Keratinocyte (primary cell): ENCODE measurements around the gene RHOT1. TPM values are rescaled to one million over a fixed set of nuclear protein-coding genes. Genes with fewer than 3 reads are reported as not detected.

Source experiments
- DNase-seq: peaks from one replicate; pipeline ENCODE4 v3.0.0-alpha.2; 2011; ENCODE audit warnings: low read depth, missing footprints, low spot score
- FAIRE-seq: peaks from 2 replicates; lab custom pipeline; 2011; peaks lifted over from hg19 to GRCh38; lab: Jason Lieb, UNC
- H2AFZ ChIP-seq: 2 replicates; pipeline ENCODE4 v1.6.0; 2012; ENCODE audit warnings: low read length, control low read depth, inconsistent platforms; ENCODE audit not compliant: control insufficient read depth
- H3K27ac ChIP-seq: 2 replicates; pipeline ENCODE4 v1.5.1; 2011; ENCODE audit warnings: low read length; ENCODE audit not compliant: control insufficient read depth, insufficient read depth
- H3K27me3 ChIP-seq: 3 replicates; pipeline ENCODE4 v1.6.0; 2011; ENCODE audit warnings: low read length; ENCODE audit not compliant: control insufficient read depth, insufficient read depth; ENCODE audit errors: extremely low read depth
- H3K36me3 ChIP-seq, 2 experiments: 2 replicates in 1 of 2; 3 replicates in 1 of 2; pipeline ENCODE4 v1.5.1; 2011; ENCODE audit warnings: low read length in 2 of 2, mild to moderate bottlenecking in 1 of 2; ENCODE audit not compliant: control insufficient read depth in 2 of 2, insufficient read depth in 2 of 2; ENCODE audit errors: extremely low read depth in 1 of 2
- H3K4me1 ChIP-seq: 3 replicates; pipeline ENCODE4 v1.5.1; 2011; ENCODE audit warnings: low read length; ENCODE audit not compliant: control insufficient read depth, insufficient read depth; ENCODE audit errors: extremely low read depth
- H3K4me2 ChIP-seq: 3 replicates; pipeline ENCODE4 v1.6.0; 2011; ENCODE audit warnings: low read depth, low read length; ENCODE audit not compliant: control insufficient read depth, insufficient read depth; ENCODE audit errors: extremely low read depth
- H3K4me3 ChIP-seq, 3 experiments: fragments of 200-600 bp in 1 of 3; sonication (generic) in 1 of 3; 2 replicates in 2 of 3; 3 replicates in 1 of 3; pipeline ENCODE4 v1.5.1; 2011 to 2016; ENCODE audit warnings: low read length in 3 of 3, mild to moderate bottlenecking in 3 of 3, control low read depth in 2 of 3, inconsistent platforms in 1 of 3, low read depth in 1 of 3, mixed read lengths in 1 of 3, mixed run types in 1 of 3, moderate library complexity in 1 of 3; ENCODE audit not compliant: control insufficient read depth in 2 of 3, insufficient read depth in 2 of 3; ENCODE audit errors: extremely low read depth in 1 of 3
- H3K79me2 ChIP-seq: 2 replicates; pipeline ENCODE4 v1.6.0; 2012; ENCODE audit warnings: low read length; ENCODE audit not compliant: control insufficient read depth, insufficient read depth
- H3K9ac ChIP-seq: 3 replicates; pipeline ENCODE4 v1.6.0; 2011; ENCODE audit warnings: low read length; ENCODE audit not compliant: control insufficient read depth, insufficient read depth; ENCODE audit errors: extremely low read depth
- H3K9me1 ChIP-seq: 3 replicates; pipeline ENCODE4 v1.6.0; 2011; ENCODE audit warnings: low read length; ENCODE audit not compliant: control insufficient read depth, insufficient read depth; ENCODE audit errors: extremely low read depth
- H3K9me3 ChIP-seq: 2 replicates; pipeline ENCODE4 v1.5.1; 2012; ENCODE audit warnings: low read depth, low read length; ENCODE audit not compliant: control insufficient read depth
- H4K20me1 ChIP-seq: 3 replicates; pipeline ENCODE4 v1.6.0; 2011; ENCODE audit warnings: low read length; ENCODE audit not compliant: control insufficient read depth, insufficient read depth; ENCODE audit errors: extremely low read depth
- EZH2 ChIP-seq: IDR thresholded peaks from one replicate; pipeline ENCODE4 v1.6.1; 2012; ENCODE audit warnings: inconsistent platforms, mild to moderate bottlenecking, low read length, moderate library complexity
- dilution Hi-C: fragments of 300-500 bp; cut with MboI; formaldehyde crosslinking; loops from one replicate; pipeline ENCODE4 v1.7.0; 2020; ENCODE audit warnings: low sequenced_read_pairs; ENCODE audit not compliant: extremely low pct_ligation_motif_present
- polyA plus RNA-seq, 5 experiments: library from polyadenylated mRNA; depleted of rRNA in 3 of 5; stranded (reverse) in 3 of 5; stranded (forward) in 1 of 5; unstranded in 1 of 5; fragments of >200 nt; gene quantifications; 1 replicate in 1 of 5; 2 replicates in 3 of 5; 3 replicates in 1 of 5; pipeline versions ENCODE4 v1.2.1 to v1.2.3, GENCODE V29; 2011 to 2012; ENCODE audit warnings: missing spikeins in 2 of 5, low read depth in 1 of 5, low replicate concordance in 1 of 5
- TF ChIP-seq, protein P1 (sequence below), 3 experiments: IDR thresholded peaks in 1 of 3; conservative IDR thresholded peaks in 1 of 3; optimal IDR thresholded peaks in 1 of 3; 2 replicates in 2 of 3; 3 replicates in 1 of 3; pipeline versions ENCODE3 to v1.5.1; 2011; ENCODE audit warnings: low read length in 3 of 3, mild to moderate bottlenecking in 3 of 3, moderate library complexity in 2 of 3, control low read depth in 1 of 3, inconsistent platforms in 1 of 3; ENCODE audit not compliant: insufficient read depth in 2 of 3; ENCODE audit errors: extremely low read depth in 1 of 3

RHOT1 gene
- polyA plus RNA-seq, 1 donor (not counting 4 experiments of a cell fraction or from before 2014, with no cell fraction given) = 50.4 TPM

DNA sequence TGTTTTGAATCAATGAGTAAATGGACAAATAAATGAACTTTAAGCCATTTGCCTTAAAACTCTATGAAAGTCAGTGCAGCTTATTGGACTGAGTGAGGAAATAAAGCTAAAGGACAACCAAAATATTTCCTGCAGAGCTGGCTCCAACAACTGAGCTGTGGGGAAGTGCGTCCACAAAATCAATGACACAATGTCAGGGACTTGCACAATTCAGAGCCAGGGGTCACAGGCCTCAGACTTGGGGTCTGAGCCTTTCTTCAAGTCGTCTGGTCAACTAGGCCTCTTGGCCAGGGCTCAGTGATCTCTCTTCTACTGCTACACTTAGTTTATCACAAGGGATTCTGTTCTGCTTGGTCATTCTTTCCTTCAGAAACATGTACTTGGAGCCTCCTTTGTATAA is 97.2 kb downstream of the RHOT1 start:
- H3K4me1 ChIP-seq = no peaks in the 10 kb centered on the region
- H3K9me1 ChIP-seq = no peaks in the 10 kb centered on the region
- H3K4me2 ChIP-seq = no peak overlapping the region
- H3K4me3 ChIP-seq = no peak overlapping the region
- no peak overlapping the region for H3K9ac ChIP-seq
- no peak for TF ChIP-seq EZH2
- TF ChIP-seq, protein P1, sequence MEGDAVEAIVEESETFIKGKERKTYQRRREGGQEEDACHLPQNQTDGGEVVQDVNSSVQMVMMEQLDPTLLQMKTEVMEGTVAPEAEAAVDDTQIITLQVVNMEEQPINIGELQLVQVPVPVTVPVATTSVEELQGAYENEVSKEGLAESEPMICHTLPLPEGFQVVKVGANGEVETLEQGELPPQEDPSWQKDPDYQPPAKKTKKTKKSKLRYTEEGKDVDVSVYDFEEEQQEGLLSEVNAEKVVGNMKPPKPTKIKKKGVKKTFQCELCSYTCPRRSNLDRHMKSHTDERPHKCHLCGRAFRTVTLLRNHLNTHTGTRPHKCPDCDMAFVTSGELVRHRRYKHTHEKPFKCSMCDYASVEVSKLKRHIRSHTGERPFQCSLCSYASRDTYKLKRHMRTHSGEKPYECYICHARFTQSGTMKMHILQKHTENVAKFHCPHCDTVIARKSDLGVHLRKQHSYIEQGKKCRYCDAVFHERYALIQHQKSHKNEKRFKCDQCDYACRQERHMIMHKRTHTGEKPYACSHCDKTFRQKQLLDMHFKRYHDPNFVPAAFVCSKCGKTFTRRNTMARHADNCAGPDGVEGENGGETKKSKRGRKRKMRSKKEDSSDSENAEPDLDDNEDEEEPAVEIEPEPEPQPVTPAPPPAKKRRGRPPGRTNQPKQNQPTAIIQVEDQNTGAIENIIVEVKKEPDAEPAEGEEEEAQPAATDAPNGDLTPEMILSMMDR (optimal IDR thresholded peaks at IDR 0.05 in 1 of 3, IDR thresholded peaks at IDR 0.05 in 1 of 3, conservative IDR thresholded peaks at IDR 0.05 in 1 of 3; ENCODE audit: extremely low read depth in 1 of 3, insufficient read depth in 2 of 3, low read length in 3 of 3) = no peak
- FAIRE-seq (no peak), DNase-seq (no peak)
- H3K27ac ChIP-seq = no peak overlapping the region
- no peaks in the 10 kb centered on the region for H4K20me1 ChIP-seq
- H3K36me3 ChIP-seq = no peaks in the 10 kb centered on the region
- H3K27me3 ChIP-seq = no peaks in the 10 kb centered on the region
- dilution Hi-C loops = no loop called here
- no peaks in the 10 kb centered on the region for H3K9me3 ChIP-seq
- no peak overlapping the region for H2AFZ ChIP-seq
- no peaks in the 10 kb centered on the region for H3K79me2 ChIP-seq

- no peak overlapping the region for H2AFZ ChIP-seq
Observed at GRCh38 chr17:32240750-32241149, 98.4 kb downstream of the RHOT1 start.

More at GRCh38 chr17:32240750-32241149, 98.4 kb downstream of the RHOT1 start:
- FAIRE-seq = no peak
- no peaks in the 10 kb centered on the region for H3K9me3 ChIP-seq
- no peaks in the 10 kb centered on the region for H4K20me1 ChIP-seq
- no peaks in the 10 kb centered on the region for H3K36me3 ChIP-seq
- H3K4me2 ChIP-seq = no peak overlapping the region
- no peak for DNase-seq
- no peak overlapping the region for H3K27ac ChIP-seq
- no peaks in the 10 kb centered on the region for H3K27me3 ChIP-seq
- H3K9ac ChIP-seq = no peak overlapping the region
- no peaks in the 10 kb centered on the region for H3K79me2 ChIP-seq
- H3K9me1 ChIP-seq = no peaks in the 10 kb centered on the region
- no peak for TF ChIP-seq EZH2
- TF ChIP-seq, protein P1 (optimal IDR thresholded peaks at IDR 0.05 in 1 of 3, IDR thresholded peaks at IDR 0.05 in 1 of 3, conservative IDR thresholded peaks at IDR 0.05 in 1 of 3; ENCODE audit: extremely low read depth in 1 of 3, insufficient read depth in 2 of 3, low read length in 3 of 3) = no peak
- dilution Hi-C loops = no loop called here
- H3K4me1 ChIP-seq = no peaks in the 10 kb centered on the region
- H3K4me3 ChIP-seq = no peak overlapping the region
